SK-MEL-5 (cell line): ENCODE measurements around the gene ABCA4. TPM values are rescaled to one million over a fixed set of nuclear protein-coding genes. Genes with fewer than 3 reads are reported as not detected.
A peak's percentile ranks its signal among the peaks of the same experiment; 100 is the strongest.
"Not testable (repeated sequence)": the region's sequence is repeated elsewhere in the genome, so short reads cannot be mapped to it uniquely, and the experiment has no call there.

Experiments
- DNase-seq: peaks from one replicate; pipeline ENCODE4 v3.0.0-alpha.2; 2016; ENCODE audit warnings: low read depth, low spot score
- in situ Hi-C: cut with HindIII; loops from 2 replicates; pipeline ENCODE4 v1.10.0; 2016; ENCODE audit warnings: low sequenced_read_pairs, high pct_unique_total_duplicates, low pct_unique_long_range_greater_than_20kb
- polyA plus RNA-seq, 2 experiments: library from polyadenylated mRNA; depleted of rRNA; stranded (reverse); fragments of >200 nt; gene quantifications; 2 replicates each; pipeline ENCODE4 v1.2.3, GENCODE V29; 2015
- total RNA-seq: library from RNA; depleted of rRNA; stranded (reverse); fragments of >200 nt; shearing (Covaris generic); gene quantifications from 2 replicates; pipeline ENCODE4 v1.2.3, GENCODE V29; 2014; rRNA removed

Gene ABCA4
- not detected in 2 replicates for total RNA-seq
- 0.05 TPM in 1 of 2 replicates, not detected in the other for polyA plus RNA-seq (2015; cell fraction: cytosol; rRNA removed)
- 0.70 and 3.8 TPM in 2 replicates for polyA plus RNA-seq (2015; cell fraction: nucleus; rRNA removed)

DNA sequence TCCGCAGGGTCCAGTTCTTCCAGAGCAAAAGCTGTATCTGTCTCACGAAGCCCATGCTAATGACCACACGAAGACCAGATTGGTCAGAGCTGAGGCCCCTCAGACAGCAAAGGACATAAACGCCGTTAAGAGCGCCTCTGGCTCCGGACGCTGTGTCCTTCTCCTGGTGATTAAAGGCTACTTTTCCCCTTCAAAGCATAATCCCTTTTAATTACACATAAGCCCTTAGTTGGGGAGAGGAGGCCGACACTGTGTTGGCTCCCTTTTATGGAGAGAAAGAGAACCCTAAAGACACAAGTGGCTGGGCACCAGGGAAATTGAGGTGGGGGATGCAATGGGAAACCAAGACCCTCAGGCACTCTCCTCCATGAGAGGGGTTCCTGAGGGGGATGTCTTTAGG is at the start of gene ABCA4:
TSS of gene ABCA4 (minus strand) at position 158 of the 400 bp plus-strand sequence. CDS start at position 55, 103 bp downstream.
- in situ Hi-C loops: no loop called here

GRCh38 chr1:94169126-94169525 is 48.2 kb upstream of the ABCA4 start:
- in situ Hi-C loops: no loop called here
- DNase-seq: no peak

More for the DNA sequence above, at the start of gene ABCA4:
- DNase-seq: no peak

- DNase-seq: no peak
- in situ Hi-C loops: no loop called here
Measured at GRCh38 chr1:94165843-94166242, 44.9 kb upstream of the ABCA4 start.

DNA sequence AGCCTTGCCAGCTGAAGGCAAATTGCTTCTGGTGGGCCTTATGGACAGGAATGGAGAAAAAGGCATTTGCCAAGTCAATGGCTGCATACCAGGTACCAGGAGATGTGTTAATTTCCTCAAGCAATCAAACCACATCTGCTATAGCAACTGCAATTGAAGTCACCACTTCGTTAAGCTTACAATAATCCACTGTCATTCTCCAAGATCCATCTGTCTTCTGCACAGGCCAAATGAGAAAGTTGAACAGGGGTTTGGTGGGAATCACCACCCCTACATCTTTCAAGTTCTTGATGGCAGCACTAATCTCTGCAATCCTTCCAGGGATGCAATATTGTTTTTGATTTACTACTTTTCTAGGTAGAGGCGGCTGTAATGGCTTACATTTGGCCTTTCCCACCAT is 43.9 kb upstream of the ABCA4 start:
- in situ Hi-C loops, DNase-seq: not testable (repeated sequence)

GRCh38 chr1:94164121-94164520 is 43.2 kb upstream of the ABCA4 start:
- in situ Hi-C loops, DNase-seq: not testable (repeated sequence)

GRCh38 chr1:94163249-94163648 is 42.3 kb upstream of the ABCA4 start:
- in situ Hi-C loops, DNase-seq: not testable (repeated sequence)

DNA sequence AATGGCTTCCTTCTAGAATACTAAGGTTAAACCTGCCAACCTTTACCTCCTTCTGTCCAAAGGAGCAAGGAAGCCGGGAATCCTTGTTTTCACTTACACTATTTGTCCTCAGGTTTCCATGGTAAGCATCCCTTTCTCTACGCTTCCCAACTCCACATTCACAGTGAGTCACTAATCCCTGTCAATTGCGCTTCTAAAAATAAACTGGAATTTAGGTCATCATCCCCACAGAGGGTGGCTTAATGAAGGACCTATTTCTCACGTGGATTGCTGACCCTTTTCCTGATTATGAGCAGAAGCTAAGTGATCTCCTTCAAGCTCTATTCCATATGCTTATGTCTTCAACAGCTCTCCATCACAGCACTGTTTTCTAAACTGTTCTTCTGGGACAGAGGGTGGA is 39.9 kb upstream of the ABCA4 start:
- peak; percentile 20 for DNase-seq
- in situ Hi-C loops: no loop called here

DNA sequence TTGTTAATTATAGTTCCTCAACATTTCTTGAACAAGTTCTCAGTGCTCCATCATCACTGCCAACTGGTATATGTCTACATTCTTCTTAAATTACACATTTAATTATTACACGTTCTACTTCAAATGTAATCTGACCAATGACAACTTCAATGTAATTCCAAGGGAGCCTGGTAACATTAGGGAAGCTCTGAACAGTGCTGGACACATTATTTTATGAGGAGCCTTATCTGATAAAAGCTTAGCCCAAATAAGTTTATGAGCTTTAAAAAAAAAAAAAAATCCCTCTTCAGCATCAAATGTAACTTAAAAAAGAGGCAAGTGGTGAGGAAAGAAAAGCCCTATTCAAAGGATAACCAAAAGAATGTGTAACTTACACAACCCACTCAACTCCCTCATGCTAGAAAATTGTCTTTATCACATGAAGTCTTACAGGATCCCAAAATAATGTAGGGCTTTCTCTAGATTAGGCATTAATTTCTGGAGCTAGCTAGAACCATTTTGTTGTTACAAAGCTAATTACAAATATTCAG is 35.2 kb upstream of the ABCA4 start:
- DNase-seq: peak; percentile 17
- in situ Hi-C loops: no loop called here

DNA sequence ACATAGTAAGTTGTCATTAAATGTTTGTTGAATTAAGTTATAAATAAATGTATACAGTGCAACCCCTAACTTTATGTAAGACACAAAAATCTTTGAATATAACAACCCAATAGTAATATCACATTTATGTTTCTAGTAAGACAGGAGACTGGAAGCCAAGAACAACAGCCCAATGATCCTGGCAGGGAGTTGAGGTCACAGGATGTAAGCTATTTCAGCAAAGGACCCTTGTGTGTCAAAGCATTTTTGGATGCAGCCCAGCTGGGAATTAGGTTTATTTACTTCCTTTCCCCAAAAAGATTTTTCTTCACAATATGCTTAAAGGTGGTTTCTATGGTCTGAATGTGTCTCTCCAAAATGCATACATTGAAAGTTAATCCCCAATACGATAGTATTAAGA is 34.0 kb upstream of the ABCA4 start:
- no peak for DNase-seq
- in situ Hi-C loops: no loop called here

- in situ Hi-C loops: no loop called here
- DNase-seq: no peak
Measured at GRCh38 chr1:94153133-94153532, 32.2 kb upstream of the ABCA4 start.

- in situ Hi-C loops, DNase-seq: not testable (repeated sequence)
Measured at GRCh38 chr1:94149166-94149565, 28.2 kb upstream of the ABCA4 start.

DNA sequence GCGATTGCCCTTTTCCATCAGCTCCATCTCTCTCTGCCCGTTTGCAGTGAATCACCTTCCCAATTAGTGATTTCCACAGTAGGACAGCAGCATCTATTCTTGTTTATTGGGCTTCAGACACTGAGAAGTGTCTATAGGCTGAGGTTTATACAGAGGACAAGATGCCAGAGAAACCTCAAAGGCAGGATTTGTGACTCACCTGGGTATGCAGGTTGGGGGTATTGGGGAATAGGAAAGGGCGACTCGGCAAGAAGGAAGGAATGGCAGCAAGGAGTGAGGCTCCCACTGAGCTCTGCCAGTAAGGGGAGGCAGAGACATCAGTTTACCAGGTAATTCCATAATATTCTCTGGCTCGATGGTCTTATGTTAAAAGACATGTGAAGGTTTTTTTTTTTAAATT is 25.3 kb upstream of the ABCA4 start:
- in situ Hi-C loops: no loop called here
- DNase-seq: no peak

- in situ Hi-C loops: no loop called here
- no peak for DNase-seq
Measured at GRCh38 chr1:94144836-94145235, 23.9 kb upstream of the ABCA4 start.

DNA sequence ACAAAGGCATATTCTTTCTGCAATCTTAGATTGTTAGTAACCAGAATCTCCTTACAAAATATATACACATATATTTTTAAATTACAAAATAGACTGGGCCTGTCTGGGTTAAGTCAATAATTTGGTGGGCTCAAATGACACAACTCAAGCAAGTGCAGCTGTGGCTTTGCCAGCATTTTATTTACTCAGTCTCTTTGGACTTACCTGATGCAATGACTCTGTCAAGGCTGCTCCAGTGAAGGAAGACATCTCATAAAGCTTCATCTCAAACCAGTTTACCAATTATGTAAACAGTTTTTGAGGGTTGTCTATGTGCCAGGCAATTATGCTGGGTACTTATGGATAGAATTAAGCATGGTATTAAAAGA is 22.8 kb upstream of the ABCA4 start:
- in situ Hi-C loops: no loop called here
- DNase-seq: no peak

DNA sequence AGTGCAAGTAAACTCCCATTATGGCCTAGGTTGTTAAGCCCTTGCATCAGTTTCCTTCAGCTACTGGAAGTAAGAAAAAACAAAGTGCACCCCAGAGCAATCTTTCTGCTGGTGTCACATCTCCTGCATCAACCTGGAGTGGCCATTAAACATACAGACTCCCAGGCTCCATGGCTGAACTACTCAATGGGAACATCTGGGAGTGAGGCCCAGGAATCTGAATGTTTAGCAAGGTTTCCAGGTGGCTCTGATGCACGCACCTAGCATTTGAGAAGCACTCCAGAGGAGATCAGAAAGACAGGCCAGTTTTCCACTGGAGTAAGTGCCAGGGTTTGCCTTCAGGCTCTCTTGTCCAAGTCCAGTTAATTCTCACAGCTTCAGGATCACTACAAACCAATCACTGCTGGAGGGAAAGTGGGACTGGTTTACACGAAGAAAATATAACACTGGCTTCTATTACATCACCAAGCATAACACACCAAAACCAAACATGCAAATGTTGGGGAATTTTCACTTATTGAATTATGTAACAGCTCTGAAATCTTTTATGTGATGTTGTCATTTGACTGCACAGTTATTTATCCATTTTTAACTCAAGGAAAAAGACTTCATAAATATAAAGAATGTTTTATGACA is 22.3 kb upstream of the ABCA4 start:
- in situ Hi-C loops: no loop called here
- DNase-seq: no peak

DNA sequence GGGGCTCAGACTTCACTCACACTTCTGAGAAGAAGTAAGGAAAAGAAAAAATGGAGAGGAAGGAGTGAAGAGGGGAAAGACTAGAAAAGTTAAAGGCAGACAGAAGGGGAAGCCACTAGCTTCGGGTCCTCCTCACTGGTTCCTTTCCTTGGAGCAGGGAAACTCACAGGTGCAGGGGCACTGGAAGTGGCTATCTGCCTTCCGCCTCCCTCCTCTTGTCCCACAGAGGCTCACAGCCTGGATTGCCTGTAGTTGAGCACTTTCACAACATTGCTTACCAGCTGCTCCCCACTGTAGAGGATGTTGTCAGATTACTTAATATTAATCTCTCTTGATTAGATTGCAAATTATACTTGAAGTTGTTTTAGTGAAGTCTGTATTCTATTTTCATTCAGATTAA is 21.6 kb upstream of the ABCA4 start:
- DNase-seq: no peak
- in situ Hi-C loops: no loop called here

DNA sequence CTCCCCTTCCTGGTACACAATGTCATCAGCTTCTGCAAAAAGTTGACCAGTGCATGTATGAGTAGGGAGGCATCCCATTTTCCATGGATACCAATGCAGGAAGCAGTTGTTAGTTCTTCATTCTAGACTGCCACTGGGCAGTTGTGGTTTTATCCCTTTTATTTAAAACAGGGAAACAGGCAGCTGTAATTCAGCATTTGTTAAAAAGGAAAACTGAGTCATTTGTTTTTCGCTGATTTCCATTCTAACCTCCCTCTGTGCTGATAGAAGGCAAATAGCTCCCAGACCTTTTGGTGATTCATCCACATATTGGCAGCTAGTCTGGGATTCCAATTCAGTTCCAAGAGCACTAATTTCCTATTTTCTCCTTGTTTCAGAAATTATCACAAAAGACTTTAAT is 21.1 kb upstream of the ABCA4 start:
- no peak for DNase-seq
- in situ Hi-C loops: no loop called here

DNA sequence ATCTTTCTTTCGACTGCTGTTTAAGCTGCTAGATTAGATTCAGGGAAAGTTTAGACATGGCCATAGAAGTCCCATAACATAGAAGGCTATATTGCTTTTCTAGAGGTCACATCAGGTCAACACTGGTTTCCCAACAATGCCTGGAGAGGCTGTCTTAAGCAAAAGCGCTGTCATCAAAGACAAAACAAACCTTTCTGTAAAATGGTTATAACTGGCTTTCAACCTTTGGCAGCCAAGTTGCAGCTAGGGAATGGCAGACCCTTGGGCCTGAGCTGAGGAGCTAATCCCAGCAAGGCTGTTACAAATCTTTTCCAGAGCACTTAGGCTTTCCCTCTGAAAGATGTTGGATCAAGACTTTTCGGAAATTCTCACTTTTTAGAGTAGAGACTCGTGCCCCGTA is 11.2 kb upstream of the ABCA4 start:
- in situ Hi-C loops: no loop called here
- DNase-seq: no peak

DNA sequence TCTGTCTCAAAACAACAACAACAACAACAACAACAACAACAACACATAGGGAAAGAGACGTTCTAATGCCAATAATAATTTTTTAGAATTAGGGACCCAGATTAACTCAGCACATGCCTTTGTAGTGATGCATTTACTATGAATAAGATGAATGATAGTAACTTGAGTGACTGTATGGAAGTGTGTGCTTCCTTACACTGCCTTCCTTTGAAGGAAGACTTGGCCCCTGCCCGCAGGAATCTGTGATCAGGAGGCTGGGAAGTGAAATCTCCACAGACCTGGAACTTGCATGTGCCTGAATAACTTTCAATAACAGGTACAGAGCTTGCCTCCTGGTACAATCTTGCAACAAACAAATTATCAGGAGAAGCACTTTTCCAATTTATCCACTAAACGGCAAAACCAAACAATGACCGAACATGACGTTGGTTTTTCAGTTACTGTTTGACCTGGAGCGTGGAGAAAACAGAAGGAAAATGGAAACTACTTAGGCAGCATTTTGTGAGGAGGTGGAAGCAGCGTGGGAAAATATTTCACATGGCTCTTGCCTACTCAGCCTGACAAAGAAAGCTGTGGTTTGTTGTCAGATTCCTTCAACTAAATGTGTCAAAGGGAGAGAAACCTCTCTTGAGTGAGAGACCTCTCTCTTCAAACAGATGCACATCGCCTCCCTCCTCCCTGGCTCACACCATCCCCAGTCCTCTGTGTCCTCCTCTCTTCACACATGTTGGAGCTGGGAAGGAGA is 10.1 kb upstream of the ABCA4 start:
- in situ Hi-C loops: no loop called here
- no peak for DNase-seq
